ENCODE measurements around the gene ETS2. TPM values are rescaled to one million over a fixed set of nuclear protein-coding genes. Genes with fewer than 3 reads are reported as not detected.

ETS2 gene
- total RNA-seq, 1 experiment from 2014 or later = 35.3 TPM

GRCh38 chr21:38864964-38865363, 59.2 kb downstream of the ETS2 start:
- H2BK5ac ChIP-seq (ENCODE audit: insufficient read length, low read length) = no peak overlapping the region
- H3K4me2 ChIP-seq (ENCODE audit: insufficient read depth, insufficient read length, low read length) = no peak overlapping the region
- H3K56ac ChIP-seq (ENCODE audit: insufficient read length, low read depth, low read length) = no peak overlapping the region
- H3K23me2 ChIP-seq (ENCODE audit: insufficient read length, low read depth, low read length, poor library complexity, severe bottlenecking) = no peaks in the 10 kb centered on the region
- no peaks in the 10 kb centered on the region for H4K20me1 ChIP-seq (ENCODE audit: control insufficient read depth, insufficient read depth, insufficient read length)
- no peaks in the 10 kb centered on the region; a peak in 2 of 5 replicates for H3K9me3 Mint-ChIP-seq
- H3K4ac ChIP-seq (ENCODE audit: low read depth, low read length) = no peak overlapping the region
- no peak overlapping the region for H4K8ac ChIP-seq (replicated peaks; ENCODE audit: insufficient read length, low read depth, low read length)
- no peak overlapping the region for H3K9ac ChIP-seq (ENCODE audit: extremely low read depth, insufficient read length, low read length)
- whole genome bisulfite sequencing (ENCODE audit: extremely low coverage, insufficient read length, low lambda C conversion rate) = no CpG with 5 or more reads among the region's 3 CpGs
- H2AFZ ChIP-seq (ENCODE audit: low read length) = no peak overlapping the region
- H3K27me3 Mint-ChIP-seq (ENCODE audit: low read depth) = peaks cover 3% of the 10 kb centered on the region; the same call in 1 of the 2 replicates
- no peak overlapping the region for H3K27ac ChIP-seq (ENCODE audit: insufficient read length, low read depth, low read length)
- H3K9me3 ChIP-seq (ENCODE audit: control insufficient read depth, low read depth, low read length) = no peaks in the 10 kb centered on the region
- no peaks in the 10 kb centered on the region for H3K27me3 ChIP-seq (ENCODE audit: insufficient read depth, low read length)
- H4K91ac ChIP-seq (ENCODE audit: insufficient read length, low read depth, low read length) = no peak overlapping the region
- no peak overlapping the region for H3T11ph ChIP-seq (ENCODE audit: low read length)
- no peak overlapping the region; a peak in 1 of 5 replicates for H3K4me3 Mint-ChIP-seq
- no peaks in the 10 kb centered on the region for H3K79me1 ChIP-seq (ENCODE audit: insufficient read depth, low read depth, low read length, poor library complexity, severe bottlenecking)
- H2BK12ac ChIP-seq (ENCODE audit: insufficient read length, low read depth, low read length) = no peak overlapping the region
- no peak overlapping the region for H2BK120ac ChIP-seq (ENCODE audit: low read depth, low read length, poor library complexity, severe bottlenecking)
- no peaks in the 10 kb centered on the region for H3K79me2 ChIP-seq (ENCODE audit: insufficient read depth, low read length)
- no peak overlapping the region for H2BK20ac ChIP-seq (ENCODE audit: low read depth, low read length, poor library complexity, severe bottlenecking)
- peaks cover 10 to 13% of the 10 kb centered on the region in 2 experiments for H3K4me1 Mint-ChIP-seq
- DNase-seq = no peak
- H2BK15ac ChIP-seq (ENCODE audit: low read depth, low read length) = no peak overlapping the region
- no peaks in the 10 kb centered on the region for H3K4me1 ChIP-seq (ENCODE audit: insufficient read depth, low read length)
- H3K18ac ChIP-seq (ENCODE audit: insufficient read length, low read depth, low read length) = no peak overlapping the region
- H3K36me3 Mint-ChIP-seq (ENCODE audit: insufficient read depth in 1 of 3, low read depth in 3 of 3) = no peaks in the 10 kb centered on the region
- H3K14ac ChIP-seq (ENCODE audit: insufficient read depth, low read length) = no peak overlapping the region
- H3K27ac Mint-ChIP-seq = peak overlapping the region in 1 of 3 experiments; percentile 17; a peak in 1 of 7 replicates
- TF ChIP-seq CTCF (conservative IDR thresholded peaks at IDR 0.05) = no peak
- no peak overlapping the region for H4K5ac ChIP-seq (ENCODE audit: insufficient read length, low read depth, low read length)
- no peak overlapping the region for H3K23ac ChIP-seq (ENCODE audit: insufficient read length, low read depth, low read length)
- no peak overlapping the region for H2AK5ac ChIP-seq (ENCODE audit: insufficient read length, low read length)

All from H9 (cell line).